Stimulated activated naive CD8-positive, alpha-beta T cell treated with anti-CD3 and anti-CD28 coated beads, Interleukin-15, amount 100 ng/mL, for 72 hours (primary cell): ENCODE measurements around the gene KIFC3.
"Not testable (repeated sequence)": the region's sequence is repeated elsewhere in the genome, so short reads cannot be mapped to it uniquely, and the experiment has no call there.

Experiments
- ATAC-seq: fragments of 150-1000 bp; cut with Tn5 transposase; 2 replicates; pipeline ENCODE4 v1.10.0; 2021; ENCODE audit warnings: mild to moderate bottlenecking, moderate library complexity
- DNase-seq, 2 donors: peaks; one replicate each; pipeline ENCODE4 v3.0.0; 2021 to 2022
- H3K27ac Mint-ChIP-seq, 2 donors: one replicate each; pipeline ENCODE4 v1.8.0; 2022; ENCODE audit warnings: mild to moderate bottlenecking in 2 of 2, mixed read lengths in 2 of 2, moderate library complexity in 2 of 2
- H3K27me3 Mint-ChIP-seq: one replicate; pipeline ENCODE4 v1.8.0; 2022; ENCODE audit warnings: mixed read lengths
- H3K4me1 Mint-ChIP-seq: one replicate; pipeline ENCODE4 v1.8.0; 2022; ENCODE audit warnings: mild to moderate bottlenecking, mixed read lengths
- H3K4me3 Mint-ChIP-seq, 2 donors: one replicate each; pipeline ENCODE4 v1.8.0; 2022; ENCODE audit warnings: mild to moderate bottlenecking in 2 of 2, mixed read lengths in 2 of 2, moderate library complexity in 1 of 2
- H3K9me3 Mint-ChIP-seq, 2 donors: one replicate each; pipeline ENCODE4 v1.8.0; 2022; ENCODE audit warnings: mixed read lengths in 2 of 2

Gene KIFC3

DNA sequence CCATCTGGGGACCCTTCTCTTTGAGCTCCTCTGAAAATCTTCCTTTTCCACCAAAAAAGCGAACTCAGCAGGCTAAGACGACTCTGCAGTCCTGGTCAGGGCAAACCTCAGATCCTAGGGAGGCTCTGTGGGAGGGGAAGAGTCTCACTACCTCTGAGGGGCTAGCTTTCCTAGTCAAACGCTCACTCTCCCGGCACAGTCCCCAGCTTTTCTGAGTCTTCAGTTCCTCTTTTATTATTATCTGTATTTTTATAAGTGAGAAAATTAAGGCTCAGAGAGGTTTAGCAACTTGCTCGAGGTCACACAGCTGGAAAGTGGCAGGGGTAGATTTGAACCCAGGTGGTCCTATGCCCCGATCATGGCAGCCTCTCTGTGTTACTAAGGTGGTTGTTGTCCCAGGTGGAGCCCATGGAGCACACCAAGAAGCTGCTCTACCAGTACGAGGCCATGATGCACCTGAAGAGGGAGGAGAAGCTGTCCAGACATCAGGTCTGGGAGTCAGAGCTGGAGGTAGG, 75.8 kb downstream of the KIFC3 start:
- DNase-seq (no peak), ATAC-seq (no peak)
- Mint-ChIP-seq H3K4me3 (no peak overlapping the region), H3K4me1 (peaks cover 8% of the 10 kb centered on the region), H3K9me3 (peaks cover 4 to 16% of the 10 kb centered on the region in 2 donors), H3K27me3 (no peaks in the 10 kb centered on the region), H3K27ac (no peak overlapping the region)

DNA sequence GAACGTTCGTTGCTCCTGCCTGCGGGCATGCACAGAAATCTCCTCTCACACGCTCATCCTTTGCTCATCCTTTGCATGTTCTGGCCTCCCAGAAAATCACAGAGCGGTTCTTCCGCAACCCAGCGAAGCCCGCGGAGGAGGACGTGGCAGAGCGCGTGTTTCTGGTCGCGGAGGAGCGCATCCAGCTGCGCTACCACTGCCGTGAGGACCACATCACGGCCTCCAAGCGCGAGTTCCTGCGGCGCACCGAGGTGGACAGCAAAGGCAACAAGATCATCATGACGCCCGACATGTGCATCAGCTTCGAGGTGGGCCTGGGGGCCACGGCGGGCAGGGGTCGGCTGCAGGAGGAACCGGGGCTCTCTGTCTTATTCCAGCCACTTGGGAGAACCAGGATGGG, 76.3 kb downstream of the KIFC3 start:
- Mint-ChIP-seq H3K4me1 (peaks cover 8% of the 10 kb centered on the region), H3K4me3 (no peak overlapping the region), H3K9me3 (peaks cover 0 to 16% of the 10 kb centered on the region in 2 donors), H3K27me3 (no peaks in the 10 kb centered on the region), H3K27ac (no peak overlapping the region)
- DNase-seq (no peak), ATAC-seq (no peak)

DNA sequence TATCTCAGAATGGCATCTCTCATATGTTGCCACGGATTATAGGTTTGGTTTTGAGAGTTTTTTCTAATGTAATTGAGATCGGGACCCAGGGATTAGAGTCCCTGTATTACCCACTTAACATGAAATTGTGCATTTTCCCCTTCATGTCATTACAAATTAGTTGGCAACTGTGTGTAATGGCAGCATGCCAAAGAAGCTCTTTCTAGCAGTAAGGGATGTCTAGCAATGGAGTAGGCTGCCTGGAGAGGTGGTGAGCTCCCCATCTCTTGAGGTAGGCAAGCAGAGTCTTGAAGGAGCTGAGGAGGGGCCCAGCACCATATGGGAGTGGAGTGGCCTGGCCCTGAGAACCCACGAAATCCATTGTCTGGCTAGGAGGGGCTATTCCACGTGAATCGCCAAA, 76.7 kb downstream of the KIFC3 start:
- Mint-ChIP-seq H3K4me3 (no peak overlapping the region), H3K4me1 (peaks cover 8% of the 10 kb centered on the region), H3K27me3 (no peaks in the 10 kb centered on the region), H3K9me3 (peaks cover 0 to 16% of the 10 kb centered on the region in 2 donors), H3K27ac (no peak overlapping the region)
- DNase-seq, result no peak
- ATAC-seq, result no peak

DNA sequence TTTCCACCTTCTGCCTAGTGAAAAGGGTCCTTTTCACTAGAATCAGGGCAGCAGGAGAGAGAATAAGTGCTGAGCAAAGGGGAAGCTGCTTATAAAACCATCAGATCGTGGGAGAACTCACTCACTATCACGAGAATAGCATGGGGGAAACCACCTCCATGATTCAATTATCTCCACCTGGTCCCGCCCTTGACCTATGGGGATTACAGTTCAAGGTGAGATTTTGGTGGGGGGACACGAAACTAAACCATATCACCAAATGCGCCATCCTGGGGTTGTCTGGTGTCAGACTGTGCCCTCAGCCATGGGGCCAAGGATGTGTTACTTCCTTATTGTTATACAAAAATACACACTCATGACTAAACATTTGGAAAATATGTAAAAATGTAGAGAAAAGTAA, 77.1 kb downstream of the KIFC3 start:
- ATAC-seq (no peak), DNase-seq (no peak)
- peaks cover 8% of the 10 kb centered on the region for H3K4me1 Mint-ChIP-seq
- H3K27me3 Mint-ChIP-seq, result no peaks in the 10 kb centered on the region
- H3K4me3 Mint-ChIP-seq, result no peak overlapping the region
- H3K27ac Mint-ChIP-seq, result no peak overlapping the region
- peaks cover 0 to 12% of the 10 kb centered on the region in 2 donors for H3K9me3 Mint-ChIP-seq

DNA sequence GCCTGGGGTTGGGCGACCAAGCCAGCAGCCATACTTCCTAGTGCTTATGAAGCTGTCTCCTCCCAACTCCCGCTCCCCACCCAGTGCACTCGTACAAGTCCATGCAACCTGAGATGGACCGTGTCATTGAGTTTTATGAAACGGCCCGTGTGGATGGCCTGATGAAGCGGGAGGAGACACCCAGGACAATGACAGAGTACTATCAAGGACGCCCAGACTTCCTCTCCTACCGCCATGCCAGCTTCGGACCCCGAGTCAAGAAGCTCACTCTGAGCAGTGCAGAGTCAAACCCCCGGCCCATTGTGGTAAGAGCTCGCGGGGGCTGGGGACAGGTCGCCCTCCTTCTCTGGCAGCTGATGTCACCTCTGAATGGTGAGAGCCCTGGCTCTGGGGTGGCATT, 77.8 kb downstream of the KIFC3 start:
- DNase-seq, result no peak
- Mint-ChIP-seq H3K27ac (no peak overlapping the region), H3K4me1 (peaks cover 8% of the 10 kb centered on the region), H3K4me3 (no peak overlapping the region), H3K9me3 (peaks cover 0 to 8% of the 10 kb centered on the region in 2 donors), H3K27me3 (no peaks in the 10 kb centered on the region)
- no peak for ATAC-seq

DNA sequence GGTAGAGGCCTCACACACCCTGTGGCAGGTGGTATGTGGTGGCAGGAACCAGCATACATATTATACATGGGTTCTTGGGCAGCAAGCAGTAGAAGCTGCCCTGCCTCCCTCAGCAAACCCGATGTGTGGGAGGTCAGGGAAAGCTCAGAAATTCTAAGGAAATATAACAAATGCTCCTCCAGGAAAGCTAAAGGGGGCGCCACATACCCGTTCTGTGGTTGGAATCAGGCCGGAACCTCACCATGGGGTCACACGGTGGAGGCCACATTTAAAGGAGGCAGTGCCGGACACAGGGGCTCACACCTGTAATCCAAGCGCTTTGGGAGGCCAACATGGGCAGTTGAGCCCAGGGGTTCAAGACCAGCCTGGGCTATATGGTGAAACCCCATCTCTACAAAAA, 79.1 kb downstream of the KIFC3 start:
- Mint-ChIP-seq H3K4me1 (peaks cover 8% of the 10 kb centered on the region), H3K27me3 (no peaks in the 10 kb centered on the region), H3K4me3 (no peak overlapping the region), H3K9me3 (no peaks in the 10 kb centered on the region), H3K27ac (no peak overlapping the region)
- ATAC-seq (no peak), DNase-seq (no peak)

DNA sequence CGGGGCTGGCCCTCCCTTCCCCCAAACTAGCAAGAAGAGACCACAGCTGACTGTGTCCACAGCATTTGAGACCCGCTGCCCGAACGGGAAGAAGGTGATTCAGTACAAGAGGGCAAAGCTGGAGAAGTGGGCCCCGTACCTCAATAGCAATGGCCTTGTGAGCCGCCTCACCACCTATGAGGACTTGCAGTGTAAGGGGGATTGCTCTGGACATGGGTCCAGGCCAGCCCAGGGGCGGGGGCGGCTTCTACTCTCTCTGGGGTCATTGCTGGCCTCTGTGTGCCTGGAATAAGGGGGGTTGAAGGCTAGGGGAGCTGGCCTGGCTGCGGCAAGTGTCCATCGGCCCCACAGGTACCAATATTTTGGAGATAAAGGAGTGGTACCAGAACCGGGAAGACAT, 79.6 kb downstream of the KIFC3 start:
- ATAC-seq (no peak), DNase-seq (no peak)
- no peak overlapping the region for H3K4me3 Mint-ChIP-seq
- H3K27me3 Mint-ChIP-seq, result no peaks in the 10 kb centered on the region
- H3K9me3 Mint-ChIP-seq, result no peaks in the 10 kb centered on the region
- H3K4me1 Mint-ChIP-seq, result peaks cover 8% of the 10 kb centered on the region
- no peak overlapping the region for H3K27ac Mint-ChIP-seq

DNA sequence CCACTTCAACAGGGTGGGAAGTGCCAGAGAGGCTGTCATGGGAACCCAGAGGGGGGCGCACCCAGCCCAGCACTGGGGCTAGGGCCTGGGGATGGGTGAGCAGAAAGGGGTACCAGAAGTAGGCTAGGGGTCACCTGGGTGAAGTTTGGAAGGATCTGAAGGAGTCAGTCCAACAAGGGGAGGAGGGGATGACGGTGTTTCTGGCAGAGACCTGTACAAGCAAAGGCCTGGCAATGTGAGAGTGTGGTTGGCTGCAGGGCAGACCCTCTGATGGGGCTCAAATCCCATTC, 80.1 kb downstream of the KIFC3 start:
- Mint-ChIP-seq H3K9me3 (no peaks in the 10 kb centered on the region), H3K4me3 (no peak overlapping the region), H3K4me1 (peaks cover 8% of the 10 kb centered on the region), H3K27me3 (no peaks in the 10 kb centered on the region), H3K27ac (peak overlapping the region in 1 of 2 donors; percentile 29)
- DNase-seq, result no peak
- no peak for ATAC-seq

DNA sequence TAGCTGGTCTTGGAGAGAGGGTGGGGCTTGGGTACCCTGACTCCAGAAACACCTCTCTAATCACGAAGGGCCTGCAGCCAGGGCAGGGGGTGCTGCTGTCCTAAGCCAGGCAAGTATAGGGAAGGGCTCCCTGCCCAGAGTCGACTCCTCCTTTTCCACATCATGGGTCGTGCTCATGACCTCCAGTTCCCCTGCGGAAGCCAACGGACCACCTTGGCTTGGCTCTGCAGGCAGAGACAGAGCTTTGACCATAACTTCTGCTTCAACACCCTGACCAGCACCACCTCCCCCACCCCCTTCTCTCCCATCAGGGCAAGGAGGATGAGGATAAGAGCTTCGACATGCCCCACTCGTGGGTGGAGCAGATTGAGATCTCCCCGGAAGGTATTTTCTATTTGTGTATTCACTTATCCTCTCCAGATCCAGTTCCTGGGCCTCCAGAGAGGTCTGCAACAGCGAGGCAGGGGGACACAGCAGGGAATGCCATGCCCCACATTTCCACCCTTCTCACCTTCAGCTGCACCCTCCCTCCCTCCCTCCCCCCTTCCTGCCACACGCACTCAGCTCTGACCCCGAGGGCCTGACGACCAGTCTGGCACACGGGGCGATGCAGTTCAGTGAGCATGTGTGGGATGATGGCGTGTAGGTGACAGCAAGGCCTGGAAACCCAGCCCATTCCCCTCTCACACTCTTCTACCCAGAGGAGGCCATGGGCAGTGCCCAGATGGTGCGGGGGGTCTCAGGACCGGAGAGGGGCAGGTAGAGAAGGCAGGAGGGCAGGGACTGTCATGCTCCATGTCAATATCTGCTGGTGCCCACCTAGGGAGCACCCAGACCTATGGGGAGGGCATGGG, 80.7 kb downstream of the KIFC3 start:
- no peaks in the 10 kb centered on the region for H3K9me3 Mint-ChIP-seq
- no peak for ATAC-seq
- H3K4me1 Mint-ChIP-seq, result peaks cover 8% of the 10 kb centered on the region

DNA sequence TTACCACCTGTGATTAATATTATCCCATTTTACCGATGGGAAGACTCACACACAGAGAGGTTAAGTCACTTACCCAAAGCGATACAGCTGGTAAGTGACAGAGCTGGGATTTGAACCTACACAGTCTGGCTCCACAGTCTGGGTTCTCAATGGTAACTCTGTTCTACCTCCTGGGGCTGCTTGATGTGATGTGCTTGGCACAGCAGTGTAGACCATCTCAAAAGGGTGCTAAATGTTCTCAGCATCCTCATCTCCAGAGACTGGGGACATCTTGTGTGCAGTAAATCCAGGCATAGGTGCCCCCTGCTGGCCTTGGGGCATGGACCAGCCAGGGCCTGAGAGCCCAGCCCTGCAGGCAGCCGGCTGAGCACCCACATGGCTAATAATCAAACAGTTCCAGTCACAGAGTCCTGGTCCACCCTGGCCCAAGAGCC, 82.1 kb downstream of the KIFC3 start:
- Mint-ChIP-seq H3K4me1 (peaks cover 5% of the 10 kb centered on the region), H3K9me3 (no peaks in the 10 kb centered on the region), H3K4me3 (no peak overlapping the region), H3K27me3 (no peaks in the 10 kb centered on the region), H3K27ac (peak overlapping the region in 1 of 2 donors; percentile 85)
- ATAC-seq, result peak; percentile 96
- peak; percentile 46 to 64 for DNase-seq

More for the DNA sequence above, 80.7 kb downstream of the KIFC3 start:
- no peak overlapping the region for H3K4me3 Mint-ChIP-seq
- peak overlapping the region in 1 of 2 donors; percentile 44 for H3K27ac Mint-ChIP-seq
- no peak for DNase-seq
- no peaks in the 10 kb centered on the region for H3K27me3 Mint-ChIP-seq

DNA sequence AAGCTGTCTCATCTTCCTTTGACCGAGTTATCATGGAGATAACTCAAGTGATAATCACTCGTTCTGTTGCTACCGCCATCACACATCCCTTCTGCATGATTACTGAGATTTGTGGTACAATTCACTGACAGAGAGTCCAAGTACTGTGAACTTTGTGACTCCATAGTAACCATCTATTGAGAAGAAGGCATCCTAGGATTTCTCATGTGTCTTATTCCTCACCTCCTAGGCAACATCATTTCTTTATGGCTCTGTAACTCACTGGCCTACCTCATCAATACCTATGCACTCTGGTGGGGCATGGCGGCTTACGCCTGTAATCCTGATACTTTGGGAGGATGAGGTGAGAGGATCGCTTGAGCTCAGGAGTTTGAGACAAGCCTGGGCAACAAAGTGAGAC, 88.2 kb downstream of the KIFC3 start:
- DNase-seq (no peak), ATAC-seq (no peak)
- Mint-ChIP-seq H3K4me1 (no peaks in the 10 kb centered on the region), H3K4me3 (no peak overlapping the region), H3K9me3 (no peaks in the 10 kb centered on the region), H3K27me3 (no peaks in the 10 kb centered on the region), H3K27ac (no peak overlapping the region)

DNA sequence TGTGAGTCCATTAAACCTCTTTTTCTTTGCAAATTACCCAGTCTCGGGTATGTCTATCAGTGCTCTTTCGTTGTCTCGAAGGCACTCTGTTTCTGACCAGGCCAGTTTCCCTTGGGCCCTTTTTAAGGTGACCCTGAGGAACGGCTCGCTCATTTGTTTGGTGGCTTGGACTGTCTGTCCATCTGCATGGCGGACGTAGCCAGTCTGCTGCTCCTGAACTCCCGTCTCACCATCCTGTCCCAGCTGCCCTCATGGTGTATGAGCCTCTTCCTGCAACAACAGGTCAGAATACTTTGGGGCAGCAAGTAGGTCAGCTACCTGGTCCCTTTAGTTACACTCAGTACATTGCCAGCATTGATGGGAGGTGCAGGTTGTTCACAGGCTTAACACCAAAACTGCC, 88.7 kb downstream of the KIFC3 start:
- H3K9me3 Mint-ChIP-seq, result no peaks in the 10 kb centered on the region
- no peak for DNase-seq
- no peak overlapping the region for H3K27ac Mint-ChIP-seq
- no peaks in the 10 kb centered on the region for H3K4me1 Mint-ChIP-seq
- no peaks in the 10 kb centered on the region for H3K27me3 Mint-ChIP-seq
- ATAC-seq, result no peak
- no peak overlapping the region for H3K4me3 Mint-ChIP-seq

DNA sequence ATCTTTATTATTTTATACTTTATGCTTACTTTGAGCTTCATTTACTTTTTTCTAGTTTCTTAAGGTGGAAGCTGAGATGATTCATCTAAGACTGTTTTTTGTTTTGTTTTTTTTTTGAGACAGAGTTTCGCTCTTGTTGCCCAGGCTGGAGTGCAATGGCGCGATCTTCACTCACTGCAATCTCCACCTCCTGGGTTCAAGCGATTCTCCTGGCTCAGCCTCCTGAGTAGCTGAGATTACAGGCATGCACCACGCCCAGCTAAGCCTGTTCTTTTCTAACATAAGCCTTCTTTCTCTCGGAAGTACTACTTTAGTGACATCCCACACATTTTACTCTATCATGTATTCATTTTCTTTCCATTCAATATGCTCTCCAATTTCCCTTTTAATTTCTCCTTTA, 89.7 kb downstream of the KIFC3 start:
- DNase-seq, H3K4me3 Mint-ChIP-seq, H3K4me1 Mint-ChIP-seq, ATAC-seq, H3K27ac Mint-ChIP-seq, H3K9me3 Mint-ChIP-seq, H3K27me3 Mint-ChIP-seq: not testable (repeated sequence)

DNA sequence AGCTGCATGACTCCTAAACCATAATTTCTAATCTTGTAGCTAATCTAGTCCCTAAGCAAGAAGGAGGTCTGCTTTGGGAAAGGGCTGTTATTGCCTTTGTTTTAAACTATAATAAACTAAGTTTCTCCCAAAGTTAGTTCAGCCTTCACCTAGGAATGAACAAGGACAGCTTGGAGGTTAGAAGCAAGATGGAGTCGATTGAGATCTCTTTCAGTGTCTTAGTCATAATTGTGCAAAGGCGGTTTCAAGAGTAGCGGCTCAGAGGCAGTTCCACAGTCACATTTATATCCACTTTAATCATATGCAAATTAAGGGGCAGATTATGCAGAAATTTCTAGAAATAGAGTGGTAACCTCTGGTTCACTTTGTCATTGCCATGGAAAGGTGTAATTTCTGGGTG, 90.3 kb downstream of the KIFC3 start:
- no peak for ATAC-seq
- H3K4me3 Mint-ChIP-seq, result no peak overlapping the region
- no peak overlapping the region for H3K27ac Mint-ChIP-seq
- peaks cover 5% of the 10 kb centered on the region for H3K27me3 Mint-ChIP-seq
- DNase-seq, result no peak
- H3K9me3 Mint-ChIP-seq, result peaks cover 0 to 2% of the 10 kb centered on the region in 2 donors
- H3K4me1 Mint-ChIP-seq, result peaks cover 7% of the 10 kb centered on the region

DNA sequence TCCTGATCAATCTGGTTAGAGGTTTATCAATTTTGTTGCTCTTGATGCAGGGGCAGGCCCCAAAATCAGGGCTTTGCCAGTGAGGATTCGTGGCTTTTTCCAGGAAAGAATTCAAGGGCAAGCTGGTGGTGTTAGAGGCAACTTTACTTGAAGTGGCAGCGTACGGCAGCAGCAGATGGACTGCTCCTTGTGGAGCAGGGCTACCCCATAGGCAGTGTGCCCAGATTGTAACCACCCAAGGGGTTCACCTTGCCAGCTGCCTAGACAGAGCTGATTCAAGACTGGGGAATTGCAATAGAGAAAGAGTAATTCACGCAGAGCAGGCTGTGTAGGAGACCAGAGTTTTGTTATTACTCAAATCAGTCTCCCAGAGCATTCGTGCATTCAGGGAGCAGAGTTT, 90.9 kb downstream of the KIFC3 start:
- ATAC-seq, result no peak
- peaks cover 6 to 9% of the 10 kb centered on the region in 2 donors for H3K9me3 Mint-ChIP-seq
- peaks cover 7% of the 10 kb centered on the region for H3K4me1 Mint-ChIP-seq
- no peak for DNase-seq
- H3K27me3 Mint-ChIP-seq, result peaks cover 11% of the 10 kb centered on the region
- no peak overlapping the region for H3K27ac Mint-ChIP-seq
- H3K4me3 Mint-ChIP-seq, result no peak overlapping the region

DNA sequence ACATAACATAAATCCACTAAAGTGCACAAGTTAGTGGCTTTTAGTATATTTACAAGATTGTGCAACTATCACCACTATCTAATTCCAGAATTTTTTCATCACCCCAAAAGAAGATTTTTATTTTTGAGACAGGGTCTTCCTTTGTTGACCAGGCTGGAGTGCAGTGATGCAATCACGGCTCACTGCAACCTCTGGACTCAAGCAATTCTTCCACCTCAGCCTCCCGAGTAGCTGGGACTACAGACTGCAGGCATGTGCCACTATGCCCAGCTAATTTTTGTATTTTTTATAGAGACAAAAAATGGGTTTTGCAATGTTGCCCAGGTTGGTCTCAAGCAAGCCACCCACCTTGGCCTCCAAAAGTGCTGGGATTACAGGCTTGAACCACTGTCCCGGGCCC, 92.6 kb downstream of the KIFC3 start:
- ATAC-seq (no peak), DNase-seq (no peak)
- Mint-ChIP-seq H3K4me1 (peaks cover 7% of the 10 kb centered on the region), H3K4me3 (no peak overlapping the region), H3K27me3 (peaks cover 11% of the 10 kb centered on the region), H3K27ac (no peak overlapping the region), H3K9me3 (peaks cover 8 to 11% of the 10 kb centered on the region in 2 donors)
